Calu3 (cell line): Measurements from ENCODE around the gene SLC25A39. TPM values are rescaled to one million over a fixed set of nuclear protein-coding genes. Genes with fewer than 3 reads are reported as not detected.
A peak's percentile ranks its signal among the peaks of the same experiment; 100 is the strongest.
"Not testable (repeated sequence)": the region's sequence is repeated elsewhere in the genome, so short reads cannot be mapped to it uniquely, and the experiment has no call there.

Experiments used
- BruUV-seq: library from RNA; stranded (reverse); fragments of 400-500 nt; replicated peaks from 2 replicates; lab custom pipeline; 2021; lab: Mats Ljungman, UMichigan
- CTCF ChIA-PET: fragments of 300-600 bp; sonication (Branson Sonifier 250); formaldehyde crosslinking; loops from one replicate; lab custom pipeline; 2022; ENCODE audit warnings: antibody characterized with exemption; lab: Charles Lee
- DNase-seq: peaks from one replicate; pipeline ENCODE4 v3.0.0; 2022
- H3K27ac Mint-ChIP-seq: one replicate; pipeline ENCODE4 v1.8.0; 2022; ENCODE audit warnings: mixed read lengths; ENCODE audit not compliant: unreplicated experiment
- H3K27me3 Mint-ChIP-seq: one replicate; pipeline ENCODE4 v1.8.0; 2022; ENCODE audit warnings: mixed read lengths; ENCODE audit not compliant: unreplicated experiment
- H3K36me3 Mint-ChIP-seq: one replicate; pipeline ENCODE4 v1.8.0; 2022; ENCODE audit warnings: mild to moderate bottlenecking, moderate library complexity, mixed read lengths; ENCODE audit not compliant: insufficient read depth, unreplicated experiment
- H3K4me1 Mint-ChIP-seq: one replicate; pipeline ENCODE4 v1.8.0; 2022; ENCODE audit warnings: mild to moderate bottlenecking, low read depth, mixed read lengths; ENCODE audit not compliant: unreplicated experiment
- H3K4me3 Mint-ChIP-seq: one replicate; pipeline ENCODE4 v1.8.0; 2022; ENCODE audit warnings: mild to moderate bottlenecking, low read depth, moderate library complexity, mixed read lengths; ENCODE audit not compliant: unreplicated experiment
- H3K9me3 Mint-ChIP-seq: one replicate; pipeline ENCODE4 v1.8.0; 2022; ENCODE audit warnings: low read depth, mixed read lengths; ENCODE audit not compliant: unreplicated experiment
- CTCF ChIP-seq: fragments of 200-600 bp; IDR thresholded peaks from one replicate; pipeline ENCODE4 v1.8.0; 2022; ENCODE audit warnings: antibody characterized with exemption; ENCODE audit not compliant: unreplicated experiment
- intact Hi-C: fragments of 100-400 bp; cut with micrococcal nuclease; formaldehyde crosslinking; loops from one replicate; pipeline ENCODE4 v1.10.0; 2022; ENCODE audit not compliant: unreplicated experiment
- total RNA-seq: library from RNA; stranded (reverse); gene quantifications from 2 replicates; pipeline ENCODE4 v1.2.3, GENCODE V29; 2022

Gene SLC25A39
- total RNA-seq, 1 experiment from 2014 or later = 271 TPM

GRCh38 chr17:44334315-44334714, 9.7 kb upstream of the SLC25A39 start:
- CTCF ChIA-PET = interaction anchor here (0.8 to 1.9 kb wide), 2 partner anchors 11 to 131 kb away, joined by 3 to 8 read pairs; partner anchors contain the start of gene GRN
- H3K4me3 Mint-ChIP-seq = no peak overlapping the region
- H3K9me3 Mint-ChIP-seq = no peaks in the 10 kb centered on the region
- H3K4me1 Mint-ChIP-seq = peaks cover 18% of the 10 kb centered on the region
- no peak for TF ChIP-seq CTCF
- H3K27me3 Mint-ChIP-seq = peaks cover 14% of the 10 kb centered on the region
- DNase-seq = no peak
- H3K36me3 Mint-ChIP-seq = no peaks in the 10 kb centered on the region
- intact Hi-C loops = no loop called here
- BruUV-seq = no TSS peak
- H3K27ac Mint-ChIP-seq = no peak overlapping the region

- no peak for TF ChIP-seq CTCF
- Mint-ChIP-seq H3K4me3 (no peak overlapping the region), H3K36me3 (no peaks in the 10 kb centered on the region), H3K27me3 (peaks cover 14% of the 10 kb centered on the region), H3K4me1 (peaks cover 13% of the 10 kb centered on the region), H3K27ac (no peak overlapping the region), H3K9me3 (no peaks in the 10 kb centered on the region)
- BruUV-seq = no TSS peak
- no peak for DNase-seq
- CTCF ChIA-PET = interaction anchor here (0.6 to 1.9 kb wide), 5 partner anchors 12 to 276 kb away, joined by 3 to 8 read pairs (median 6); partner anchors contain the start of gene GRN
- intact Hi-C loops = no loop called here
These were observed 8.7 kb upstream of the SLC25A39 start for GRCh38 chr17:44333371-44333770.

- BruUV-seq = no TSS peak
- H3K4me3 Mint-ChIP-seq = no peak overlapping the region
- intact Hi-C loops = loop anchor here (2.0 kb wide), 1 partner anchor 133 kb away; the partner anchor contains the start of gene ATXN7L3
- peak; percentile 91 for DNase-seq
- CTCF ChIA-PET = interaction anchor here (0.6 to 1.7 kb wide), 10 partner anchors 8 to 221 kb away, joined by 3 to 10 read pairs (median 4); partner anchors contain the start of genes GRN, HDAC5, TMUB2 and UBTF
- TF ChIP-seq CTCF = peak; percentile 86
- peaks cover 11% of the 10 kb centered on the region for H3K4me1 Mint-ChIP-seq
- no peak overlapping the region for H3K27ac Mint-ChIP-seq
- H3K27me3 Mint-ChIP-seq = no peaks in the 10 kb centered on the region
- H3K36me3 Mint-ChIP-seq = peaks cover 9% of the 10 kb centered on the region
- H3K9me3 Mint-ChIP-seq = no peaks in the 10 kb centered on the region
These were observed 6.7 kb upstream of the SLC25A39 start for GRCh38 chr17:44331249-44331760.

GRCh38 chr17:44330263-44330662, 5.6 kb upstream of the SLC25A39 start:
- CTCF ChIA-PET = interaction anchor here (0.6 to 1.7 kb wide), 9 partner anchors 9 to 806 kb away, joined by 3 to 10 read pairs (median 4); partner anchors contain the start of genes GRN and HDAC5
- H3K27ac Mint-ChIP-seq = not testable (repeated sequence)

GRCh38 chr17:44329516-44329915, 4.9 kb upstream of the SLC25A39 start:
- not testable (repeated sequence) for H3K4me3 Mint-ChIP-seq, DNase-seq, H3K27ac Mint-ChIP-seq, H3K9me3 Mint-ChIP-seq, BruUV-seq, H3K27me3 Mint-ChIP-seq
- intact Hi-C loops = loop anchor here (5.0 kb wide), 1 partner anchor 107 kb away; no protein-coding TSS in a partner anchor
- peaks cover 17% of the 10 kb centered on the region for H3K4me1 Mint-ChIP-seq
- CTCF ChIA-PET = interaction anchor here (0.6 to 1.2 kb wide), 2 partner anchors 13 to 806 kb away, joined by 4 to 7 read pairs; no protein-coding TSS in a partner anchor
- H3K36me3 Mint-ChIP-seq = peaks cover 27% of the 10 kb centered on the region

More at GRCh38 chr17:44330263-44330662, 5.6 kb upstream of the SLC25A39 start:
- H3K27me3 Mint-ChIP-seq, H3K4me3 Mint-ChIP-seq, H3K9me3 Mint-ChIP-seq, BruUV-seq, DNase-seq: not testable (repeated sequence)
- Mint-ChIP-seq H3K4me1 (peaks cover 14% of the 10 kb centered on the region), H3K36me3 (peaks cover 19% of the 10 kb centered on the region)
- intact Hi-C loops = loop anchor here (2.0 kb wide), 1 partner anchor 131 kb away; the partner anchor contains the start of gene ATXN7L3
